ENCODE data around the gene GDPD3.
A peak's percentile ranks its signal among the peaks of the same experiment; 100 is the strongest.
"Not testable (repeated sequence)": the region's sequence is repeated elsewhere in the genome, so short reads cannot be mapped to it uniquely, and the experiment has no call there.

Gene GDPD3, protein sequence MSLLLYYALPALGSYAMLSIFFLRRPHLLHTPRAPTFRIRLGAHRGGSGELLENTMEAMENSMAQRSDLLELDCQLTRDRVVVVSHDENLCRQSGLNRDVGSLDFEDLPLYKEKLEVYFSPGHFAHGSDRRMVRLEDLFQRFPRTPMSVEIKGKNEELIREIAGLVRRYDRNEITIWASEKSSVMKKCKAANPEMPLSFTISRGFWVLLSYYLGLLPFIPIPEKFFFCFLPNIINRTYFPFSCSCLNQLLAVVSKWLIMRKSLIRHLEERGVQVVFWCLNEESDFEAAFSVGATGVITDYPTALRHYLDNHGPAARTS

DNA sequence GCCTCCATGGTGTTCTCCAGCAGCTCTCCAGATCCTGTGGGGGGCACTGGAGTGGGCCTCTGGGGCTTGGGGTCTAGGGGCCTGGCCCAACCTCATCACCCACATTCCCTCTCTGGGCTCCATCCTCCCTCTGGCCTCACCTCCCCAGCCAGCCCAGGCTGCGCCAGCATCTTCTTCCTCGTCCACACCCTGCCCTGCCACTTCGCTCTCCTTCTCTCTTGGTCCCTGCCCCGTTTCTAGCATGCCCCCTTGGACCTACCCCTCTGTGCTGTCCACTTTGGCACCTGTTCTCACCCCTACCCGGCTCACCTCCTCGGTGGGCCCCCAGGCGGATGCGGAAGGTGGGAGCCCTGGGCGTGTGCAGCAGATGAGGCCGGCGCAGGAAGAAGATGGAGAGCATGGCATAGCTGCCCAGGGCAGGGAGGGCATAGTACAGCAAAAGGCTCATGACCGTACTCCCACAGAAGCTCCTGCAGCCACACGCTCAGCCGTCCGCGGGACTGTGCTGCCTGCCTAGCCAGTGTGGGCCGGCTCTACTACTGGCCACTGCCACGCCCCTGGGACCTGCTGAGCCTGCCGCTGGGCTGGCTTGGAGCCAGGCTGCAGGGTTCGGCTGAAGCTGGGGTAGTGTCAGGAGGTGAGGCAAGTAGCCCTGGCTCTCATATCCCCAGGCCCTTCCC, at the start of gene GDPD3:
GDPD3 (minus strand) TSS at position 507 of the 680 bp plus-strand sequence; CDS start at position 448, 59 bp downstream.
- ATAC-seq (peak; percentile 7), DNase-seq (no peak)

DNA sequence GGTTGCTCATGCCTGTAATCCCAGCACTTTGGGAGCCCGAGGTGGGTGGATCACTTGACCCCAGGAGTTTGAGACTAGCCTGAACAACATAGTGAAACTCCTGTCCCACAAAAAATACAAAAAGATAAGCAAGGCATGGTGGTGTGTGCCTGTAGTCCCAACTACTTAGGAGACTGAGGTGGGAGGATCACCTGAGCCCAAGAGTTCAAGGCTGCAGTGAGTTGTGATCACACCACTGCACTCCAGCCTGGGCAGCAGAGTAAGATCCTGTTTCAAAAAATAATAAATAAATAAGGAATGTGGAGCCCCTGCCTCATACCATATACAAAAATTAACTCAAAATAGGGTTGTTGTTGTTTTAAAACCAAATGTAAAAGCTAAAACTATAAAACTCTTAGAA, 43.9 kb upstream of the GDPD3 start:
- ATAC-seq, result no peak
- DNase-seq, result no peak

DNA sequence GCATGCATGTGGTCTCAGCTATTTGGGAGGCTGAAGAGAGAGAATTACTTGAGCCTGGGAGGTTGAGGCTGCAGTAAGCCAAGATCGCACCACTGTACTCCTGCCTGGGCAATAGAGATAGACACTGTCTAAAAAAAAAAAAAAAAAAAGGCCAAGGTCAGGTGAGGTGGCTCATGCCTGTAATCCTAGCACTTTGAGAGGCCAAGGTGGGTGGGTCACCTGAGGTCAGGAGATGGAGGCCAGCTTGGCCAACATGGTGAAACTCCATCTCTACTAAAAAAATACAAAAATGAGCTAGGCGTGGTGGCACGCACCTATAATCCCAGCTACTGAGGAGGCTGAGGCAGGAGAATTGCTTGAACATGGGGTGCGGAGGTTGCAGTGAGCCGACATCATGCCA, 41.9 kb upstream of the GDPD3 start:
- no peak for ATAC-seq
- DNase-seq, result no peak

DNA sequence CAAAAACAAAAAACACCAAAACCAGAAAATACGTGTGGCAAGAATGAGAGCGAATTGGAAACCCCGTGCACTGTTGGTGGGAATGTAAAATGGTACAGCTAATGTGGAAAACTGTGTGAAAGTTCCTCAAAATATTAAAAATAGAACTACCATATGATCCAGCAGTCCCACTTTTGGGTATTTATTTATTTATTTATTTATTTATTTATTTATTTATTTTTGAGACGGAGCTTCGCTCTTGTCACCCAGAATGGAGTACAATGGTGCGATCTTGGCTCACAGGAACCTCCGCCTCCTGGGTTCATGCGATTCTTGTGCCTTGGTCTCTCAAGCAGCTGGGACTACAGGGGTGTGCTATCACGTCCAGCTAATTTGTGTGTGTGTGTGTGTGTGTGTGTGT, 39.2 kb upstream of the GDPD3 start:
- ATAC-seq (no peak), DNase-seq (no peak)

DNA sequence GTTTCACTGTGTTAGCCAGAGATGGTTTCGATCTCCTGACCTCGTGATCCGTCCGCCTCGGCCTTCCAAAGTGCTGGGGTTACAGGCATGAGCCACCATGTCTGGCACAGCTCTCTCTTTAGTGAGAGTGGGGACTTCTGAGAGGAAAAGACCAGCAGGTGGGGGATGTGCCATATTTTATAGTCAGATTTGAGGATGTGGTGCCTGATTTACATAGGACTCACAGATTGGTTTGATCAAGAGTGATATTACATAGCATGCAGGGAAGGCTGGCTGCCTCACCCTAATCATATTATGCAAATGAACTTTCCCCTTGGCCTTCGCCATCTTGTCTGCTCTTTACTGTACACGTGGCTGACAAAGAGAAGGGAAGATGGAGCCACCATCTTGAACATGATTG, 37.8 kb upstream of the GDPD3 start:
- ATAC-seq (no peak), DNase-seq (no peak)

DNA sequence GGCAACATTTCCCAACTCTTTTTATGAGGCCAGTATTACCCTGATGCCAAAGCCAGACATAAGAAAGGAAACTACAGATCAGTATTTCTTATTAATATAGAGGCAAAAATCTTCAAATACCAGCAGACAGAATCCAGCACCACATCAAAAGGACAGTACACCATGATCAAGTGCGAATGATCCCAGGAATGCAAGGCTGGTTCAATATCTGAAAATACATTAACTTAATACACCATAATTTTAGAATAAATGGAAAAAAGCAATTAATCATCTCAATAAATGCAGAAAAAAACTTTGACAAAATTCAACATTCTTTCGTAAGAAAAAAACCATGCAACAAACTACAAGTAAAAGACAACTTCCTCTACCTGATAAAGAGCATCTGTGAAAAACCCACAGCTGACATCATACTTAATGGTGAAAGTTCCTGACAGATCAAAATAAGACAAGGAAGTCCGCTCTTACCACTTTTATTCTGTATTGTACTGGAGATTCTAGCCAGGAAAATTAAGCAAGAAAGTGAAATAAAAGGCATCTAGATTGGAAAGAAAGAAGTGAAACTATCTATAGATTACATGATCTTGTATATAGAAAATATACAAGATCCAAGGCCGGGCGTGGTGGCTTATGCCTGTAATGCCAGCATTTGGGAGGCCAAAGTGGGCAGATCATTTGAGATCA, 36.1 kb upstream of the GDPD3 start:
- DNase-seq, result no peak
- no peak for ATAC-seq

DNA sequence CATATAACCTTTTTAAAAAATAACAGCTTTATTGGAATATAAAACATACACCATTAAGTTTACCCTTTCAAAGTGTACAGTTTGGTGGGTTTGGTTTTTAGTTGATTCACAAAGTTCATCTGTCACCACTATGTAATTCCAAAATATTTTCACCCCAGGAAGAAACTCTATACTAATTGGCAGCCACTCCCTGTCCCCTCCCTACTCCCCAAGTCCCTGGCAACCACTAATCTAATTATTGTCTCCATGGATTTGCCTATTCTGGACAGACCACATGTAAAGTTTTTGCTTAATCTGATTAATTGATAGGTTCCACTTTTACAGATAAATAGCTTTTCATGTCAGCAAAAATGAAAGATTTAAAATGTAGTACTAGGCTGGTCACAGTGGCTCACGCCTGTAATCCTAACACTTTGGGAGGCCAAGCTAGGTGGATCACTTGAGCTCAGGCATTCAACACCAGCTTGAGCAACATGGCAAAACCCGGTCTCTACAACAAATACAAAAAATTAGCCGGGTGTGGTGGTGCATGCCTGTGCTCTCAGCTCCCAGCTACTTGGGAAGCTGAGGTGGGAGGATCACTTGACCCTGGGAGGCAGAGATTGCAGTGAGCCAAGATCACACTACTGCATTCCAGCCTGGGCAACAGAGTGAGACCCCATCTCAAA, 34.6 kb upstream of the GDPD3 start:
- DNase-seq, result no peak
- no peak for ATAC-seq

DNA sequence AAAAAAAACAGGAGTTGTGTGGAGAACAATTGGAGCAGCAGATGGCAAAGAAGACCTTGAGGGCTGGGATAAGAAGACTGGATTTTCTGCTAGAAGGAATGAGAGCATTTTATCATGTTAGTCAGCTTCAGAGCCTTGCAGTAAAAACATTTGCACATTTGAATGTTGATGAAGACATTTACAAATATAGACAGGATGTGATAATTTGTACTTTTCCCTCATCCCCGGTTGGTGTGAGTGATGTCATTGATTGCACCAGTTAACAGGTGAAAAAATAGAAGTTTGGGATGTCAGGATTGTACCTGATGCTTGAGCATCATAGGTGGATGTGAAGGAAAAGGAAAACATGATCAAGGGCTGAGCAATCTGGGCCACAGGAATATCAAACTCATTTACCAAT, 32.3 kb upstream of the GDPD3 start:
- ATAC-seq (no peak), DNase-seq (no peak)

DNA sequence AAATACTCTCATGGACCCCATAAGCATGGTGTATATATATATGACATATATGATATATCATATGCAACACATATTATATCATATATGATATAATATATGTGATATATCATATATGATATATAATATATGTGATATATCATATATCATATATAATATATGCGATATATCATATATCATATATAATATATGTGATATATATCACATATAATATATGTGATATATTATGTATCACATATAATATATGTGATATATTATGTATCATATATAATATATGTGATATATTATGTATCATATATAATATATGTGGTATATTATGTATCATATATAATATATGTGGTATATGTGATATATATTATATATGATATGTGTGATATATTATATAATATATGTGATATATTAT, 31.6 kb upstream of the GDPD3 start:
- ATAC-seq (no peak), DNase-seq (no peak)

DNA sequence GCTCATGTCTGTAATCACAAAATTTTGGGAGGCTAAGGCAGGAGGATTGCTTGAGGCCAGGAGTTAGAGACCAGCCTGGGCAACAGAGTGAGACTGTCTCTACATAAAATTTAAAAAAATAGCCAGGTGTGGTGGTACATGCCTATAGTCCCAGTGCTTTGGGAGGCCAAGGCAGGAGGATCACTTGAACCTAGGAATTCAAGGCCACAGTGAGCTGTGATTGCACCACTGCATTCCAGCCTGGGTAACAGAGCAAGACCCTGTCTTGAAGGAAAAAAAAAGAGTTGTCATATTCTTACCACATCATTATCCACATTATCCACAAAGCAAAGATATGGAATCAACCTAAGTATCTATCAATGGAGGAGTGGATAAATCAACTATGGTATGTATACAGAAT, 30.7 kb upstream of the GDPD3 start:
- no peak for ATAC-seq
- DNase-seq, result no peak

DNA sequence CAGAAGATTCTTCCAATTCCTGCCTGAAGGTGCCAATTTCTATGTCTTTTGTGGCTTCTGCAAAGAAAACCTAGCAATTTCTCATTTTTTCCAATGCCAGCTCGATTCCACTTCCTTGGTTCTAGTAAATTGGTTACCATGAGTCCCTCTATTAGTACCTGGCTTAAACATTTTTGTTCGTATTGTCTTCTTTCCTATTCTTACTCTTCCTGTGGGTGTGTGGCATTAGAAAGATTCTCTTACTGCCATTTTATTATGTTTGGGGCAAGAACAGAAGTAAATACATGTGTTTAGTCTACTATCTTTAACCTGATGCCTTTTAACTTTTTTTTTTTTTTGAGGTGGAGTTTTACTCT, 30.0 kb upstream of the GDPD3 start:
- DNase-seq, result no peak
- ATAC-seq, result peak; percentile 40

DNA sequence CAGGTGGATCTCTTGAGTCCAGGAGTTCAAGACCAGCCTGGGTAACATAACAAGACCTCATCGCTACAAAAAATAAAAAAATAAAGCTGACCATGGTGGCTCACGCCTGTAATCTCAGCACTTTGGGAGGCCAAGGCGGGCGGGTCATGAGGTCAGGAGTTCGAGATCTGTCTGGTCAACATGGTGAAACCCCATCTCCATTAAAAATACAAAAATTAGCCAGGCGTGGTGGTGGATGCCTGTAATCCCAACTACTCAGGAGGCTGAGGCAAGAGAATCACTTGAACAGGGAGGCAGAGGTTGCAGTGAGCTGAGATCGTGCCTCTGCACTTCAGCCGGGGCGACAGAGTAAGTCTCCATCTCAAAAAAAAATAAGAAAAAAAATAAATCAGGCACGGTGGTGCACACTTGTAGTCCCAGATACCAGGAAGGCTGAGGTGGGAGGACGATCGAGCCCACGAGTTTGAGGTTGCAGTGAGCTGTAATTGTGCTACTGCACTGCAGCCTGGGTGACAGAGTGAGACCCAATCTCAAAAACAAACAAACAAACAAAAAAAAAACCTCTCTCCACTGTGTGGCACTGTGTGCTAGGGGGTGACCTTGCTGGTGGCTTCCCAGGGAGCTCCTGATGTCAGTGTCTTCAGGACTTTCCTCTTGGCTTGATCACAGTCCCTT, 29.5 kb upstream of the GDPD3 start:
- no peak for DNase-seq
- ATAC-seq, result peak; percentile 63

DNA sequence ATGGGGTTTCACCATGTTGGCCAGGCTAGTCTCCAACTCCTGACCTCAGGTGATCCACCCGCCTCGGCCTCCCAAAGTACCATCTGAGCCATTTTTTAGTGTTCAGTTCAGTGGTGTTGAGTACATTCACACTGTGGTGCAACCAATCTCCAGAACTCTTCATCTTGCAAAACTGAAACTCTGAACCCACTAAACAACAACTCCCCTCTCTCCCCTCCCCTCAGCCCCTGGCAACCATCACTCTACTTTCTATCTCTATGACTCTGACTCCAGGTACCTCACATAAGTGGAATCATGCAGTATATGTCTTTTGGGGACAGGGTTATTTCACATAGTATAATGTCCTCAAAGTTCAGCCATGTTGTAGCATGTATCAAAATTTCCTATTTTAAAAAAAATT, 28.4 kb upstream of the GDPD3 start:
- ATAC-seq (no peak), DNase-seq (no peak)

DNA sequence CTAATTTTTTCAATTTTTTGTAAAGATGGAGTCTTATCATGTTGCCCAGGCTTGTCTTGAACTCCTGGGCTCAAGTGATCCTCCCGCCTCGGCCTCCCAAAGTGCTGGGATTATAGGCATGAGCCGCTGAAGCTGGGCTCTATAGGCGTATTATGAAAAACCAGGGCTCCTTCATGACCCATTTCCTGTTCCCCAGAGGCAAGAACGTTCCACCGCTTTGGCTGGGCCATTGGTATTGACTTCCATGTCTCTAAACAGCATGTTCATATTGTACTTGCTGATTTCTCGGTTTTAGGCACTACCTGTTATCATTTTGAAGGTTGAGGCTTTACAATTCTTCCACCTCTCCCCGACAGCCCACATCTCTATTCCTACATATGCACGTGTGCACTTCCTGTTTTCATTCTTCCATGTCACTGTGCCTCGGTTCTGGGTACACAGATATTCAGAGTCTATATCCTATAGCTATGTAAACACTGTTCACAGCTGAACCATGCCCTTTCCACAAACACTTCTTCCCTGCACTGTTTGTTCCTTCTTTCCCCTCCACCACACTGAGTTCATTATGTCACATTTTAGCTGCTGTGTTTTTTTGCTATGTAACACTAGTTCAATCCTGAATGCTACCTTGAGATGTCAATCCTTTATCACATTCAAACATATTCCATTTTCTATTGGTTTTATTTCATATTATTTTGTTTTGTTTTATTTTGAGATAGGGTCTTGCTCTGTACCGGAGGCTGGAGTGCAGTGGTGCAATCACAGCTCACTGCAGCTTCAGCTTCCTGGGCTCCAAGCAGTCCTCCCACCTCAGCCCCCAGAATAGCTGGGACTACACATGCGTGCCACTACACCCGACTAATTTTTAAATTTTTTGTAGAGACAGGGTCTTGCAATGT, 26.5 kb upstream of the GDPD3 start:
- no peak for DNase-seq
- ATAC-seq, result no peak

DNA sequence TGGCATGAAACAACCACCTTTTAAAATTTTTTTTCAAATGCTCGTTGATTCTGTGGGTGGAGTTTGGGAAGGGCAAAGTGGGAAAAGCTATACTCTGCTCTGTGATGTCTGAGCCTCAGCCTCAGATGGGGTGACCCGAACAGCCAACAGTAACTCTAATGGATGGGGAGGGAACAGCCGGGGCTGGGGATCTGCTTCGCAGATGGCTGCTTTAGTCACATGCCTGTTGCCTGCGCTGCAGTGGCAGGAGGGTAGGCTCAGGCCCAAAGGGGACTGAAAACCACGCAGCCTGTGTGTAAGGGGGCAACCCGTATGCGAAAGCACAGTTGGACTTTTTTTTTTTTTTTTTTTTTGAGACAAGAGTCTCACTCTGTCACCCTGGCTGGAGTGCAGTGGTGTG, 24.6 kb upstream of the GDPD3 start:
- no peak for DNase-seq
- no peak for ATAC-seq

DNA sequence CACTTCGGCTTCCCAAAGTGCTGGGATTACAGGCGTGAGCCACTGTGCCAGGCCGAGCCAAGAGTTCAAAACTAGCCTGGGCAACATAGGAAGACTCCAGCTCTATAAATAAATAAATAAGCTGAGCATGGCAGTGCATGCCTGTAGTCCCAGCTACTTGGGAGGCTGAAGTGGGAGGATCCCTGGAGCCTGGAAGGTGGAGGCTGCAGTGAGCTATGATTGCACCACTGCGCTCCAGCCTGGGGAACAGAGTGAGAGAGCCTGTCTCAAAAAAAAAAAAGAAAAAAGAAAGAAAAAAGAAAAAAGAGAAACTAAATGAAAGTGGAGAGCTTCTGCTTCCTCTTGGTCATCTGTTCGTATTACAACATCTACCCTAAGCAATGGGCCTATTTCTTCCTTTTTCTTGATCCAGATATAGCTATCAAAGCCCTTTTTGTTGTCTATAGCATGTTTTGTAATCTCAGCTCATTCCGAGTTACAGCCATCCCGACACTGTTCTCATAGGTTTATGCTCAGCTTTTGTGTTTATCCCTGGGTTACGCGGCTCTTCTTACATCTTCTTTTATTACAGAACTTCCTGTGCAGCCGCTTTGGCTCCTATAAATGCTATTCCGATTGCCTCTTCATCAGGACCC, 23.8 kb upstream of the GDPD3 start:
- DNase-seq (no peak), ATAC-seq (no peak)

DNA sequence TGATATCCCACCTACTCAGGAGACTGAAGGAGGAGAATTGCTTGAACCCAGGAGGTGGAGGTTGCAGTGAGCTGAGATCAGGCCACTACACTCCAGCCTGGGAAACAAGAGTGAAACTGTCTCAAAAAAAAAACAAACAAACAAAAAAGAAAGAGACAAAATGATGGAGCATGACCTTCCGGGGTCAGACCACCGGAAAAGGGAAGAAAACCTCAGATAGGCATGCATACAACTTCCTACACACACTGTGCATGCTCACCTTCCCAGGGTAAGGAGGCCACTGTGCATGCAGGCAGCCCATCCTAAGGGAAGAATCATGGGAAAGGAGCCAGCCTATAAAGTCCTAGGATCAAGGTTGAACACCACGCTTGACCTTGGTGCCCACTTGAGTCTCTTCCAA, 19.3 kb upstream of the GDPD3 start:
- DNase-seq (no peak), ATAC-seq (no peak)

DNA sequence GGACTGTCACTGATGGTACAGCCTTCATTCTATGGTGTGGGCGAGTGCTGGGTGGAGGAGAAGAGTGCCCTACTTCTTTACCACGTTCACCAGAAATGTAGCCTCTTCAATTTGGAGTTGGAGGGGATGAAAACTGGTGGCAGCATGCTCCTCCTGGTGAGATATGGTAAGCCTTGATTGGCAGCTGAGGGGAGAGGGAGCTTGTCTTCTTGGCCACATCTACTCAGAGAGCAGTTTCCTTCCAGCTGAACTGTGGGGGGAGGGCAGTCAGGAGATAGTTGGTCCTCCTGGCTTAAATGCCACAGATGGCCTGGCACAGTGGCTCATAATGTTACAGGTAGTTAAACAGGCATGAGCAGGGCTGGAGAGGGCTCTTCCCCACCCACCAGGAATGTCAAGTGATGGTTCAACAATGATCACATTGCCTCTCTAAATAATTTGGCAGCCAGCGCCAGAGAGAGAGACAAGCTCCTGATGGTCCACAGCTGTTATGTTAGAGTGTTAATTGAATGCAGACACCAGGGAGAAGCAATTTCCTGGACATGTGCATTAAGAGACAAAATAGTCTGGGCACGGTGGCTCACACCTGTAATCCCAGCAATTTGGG, 18.6 kb upstream of the GDPD3 start:
- no peak for ATAC-seq
- no peak for DNase-seq

DNA sequence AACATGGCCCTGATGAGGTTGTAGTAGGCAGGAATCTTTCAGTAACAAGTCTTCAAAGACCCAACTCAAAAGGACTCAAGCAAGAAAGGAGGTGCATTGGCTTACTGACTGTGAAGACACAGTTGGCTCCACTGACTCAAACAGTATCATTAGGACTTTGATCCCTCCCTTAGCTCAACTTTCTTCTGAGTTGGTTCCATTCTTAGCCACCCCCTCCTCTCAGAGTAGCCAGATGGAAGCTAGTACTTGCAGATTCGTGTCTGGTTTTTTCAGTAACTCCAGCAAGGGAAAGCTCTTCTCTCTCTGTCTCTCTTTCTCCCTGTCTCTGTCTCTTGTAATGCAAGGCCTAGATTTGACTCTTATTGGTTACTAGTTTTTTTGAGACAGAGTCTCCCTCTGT, 14.7 kb upstream of the GDPD3 start:
- ATAC-seq, result no peak
- DNase-seq, result no peak

DNA sequence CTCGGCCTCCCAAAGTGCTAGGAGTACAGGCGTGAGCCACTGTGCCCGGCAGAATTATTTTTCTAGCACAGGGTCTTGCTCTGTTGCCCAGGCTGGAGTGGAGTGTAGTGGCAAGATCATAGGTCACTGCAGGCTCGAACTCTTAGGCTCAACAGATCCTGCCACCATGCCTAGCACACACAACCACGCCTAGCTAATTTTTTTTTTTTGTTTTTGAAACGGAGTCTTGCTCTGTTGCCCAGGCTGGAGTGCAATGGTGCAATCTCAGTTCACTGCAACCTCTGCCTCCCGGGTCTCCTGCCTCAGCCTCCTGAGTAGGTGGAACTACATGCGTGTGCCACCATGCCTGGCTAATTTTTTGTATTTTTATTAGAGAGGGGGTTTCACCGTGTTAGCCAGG, 12.4 kb upstream of the GDPD3 start:
- ATAC-seq, DNase-seq: not testable (repeated sequence)

DNA sequence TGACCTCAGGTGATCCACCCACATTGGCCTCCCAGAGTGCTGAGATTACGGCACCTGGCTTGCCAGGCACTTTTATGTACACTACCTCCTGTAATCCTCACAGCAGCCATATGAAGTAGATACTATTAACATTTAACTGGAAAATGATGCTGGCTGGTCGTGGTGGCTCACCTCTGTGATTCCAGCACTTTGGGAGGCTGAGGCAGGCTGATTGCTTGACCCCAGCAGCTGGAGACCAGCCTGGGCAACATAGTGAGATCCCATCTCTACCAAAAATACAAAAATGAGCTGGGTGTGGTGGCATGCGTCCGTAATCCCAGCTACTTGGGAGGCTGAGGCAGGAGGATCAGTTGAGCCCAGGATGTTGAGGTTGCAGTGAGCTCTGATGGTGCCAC, 11.6 kb upstream of the GDPD3 start:
- ATAC-seq (no peak), DNase-seq (no peak)

All from stimulated activated naive CD8-positive, alpha-beta T cell treated with anti-CD3 and anti-CD28 coated beads, Interleukin-15, Interleukin-2, amounts not matched to agents 100 U/mL and 50 U/mL, for 24 hours (primary cell).